ENCODE data around the gene LDLRAD4. TPM values are rescaled to one million over a fixed set of nuclear protein-coding genes. Genes with fewer than 3 reads are reported as not detected.

LDLRAD4 gene
- polyA plus RNA-seq, 1 of the 3 experiments (the other 2 are of a cell fraction) = 0.16 TPM

DNA sequence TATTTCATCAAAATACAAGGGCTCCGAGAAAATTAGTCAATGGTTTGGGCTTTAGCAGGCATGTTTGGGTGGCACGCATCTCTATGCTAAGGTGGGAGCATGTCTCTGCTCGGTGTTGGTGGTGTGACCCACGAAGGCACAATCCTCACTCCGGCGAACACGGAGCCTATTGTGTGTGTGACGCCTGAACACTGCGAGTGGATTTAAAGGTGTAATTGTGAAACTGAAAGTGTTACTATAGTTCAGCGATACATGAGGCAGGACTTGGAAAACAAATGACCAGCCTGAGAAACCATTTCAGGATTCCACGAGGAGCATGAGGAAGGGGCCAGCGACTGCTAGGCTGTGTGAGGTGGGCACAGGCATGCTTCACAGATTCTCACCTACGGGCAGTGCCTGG lies 41.7 kb upstream of the LDLRAD4 start:
- Histone ChIP-seq H3F3A (replicated peaks; ENCODE audit: insufficient read depth) (no peaks in the 10 kb centered on the region), H3K9me3 (no peaks in the 10 kb centered on the region), H4K20me1 (ENCODE audit: insufficient read depth) (no peaks in the 10 kb centered on the region), H3K4me3 (ENCODE audit: low read depth in 2 of 2, low read length in 1 of 2) (no peak overlapping the region), H3K36me3 (replicated peaks in 1 of 2; ENCODE audit: control insufficient read depth in 1 of 2, insufficient read depth in 2 of 2, low read length in 1 of 2) (no peaks in the 10 kb centered on the region), H3K9me2 (no peaks in the 10 kb centered on the region), H2AFZ (ENCODE audit: low read depth) (no peak overlapping the region), H3K27ac (ENCODE audit: low read depth in 2 of 2, low read length in 1 of 2) (no peak overlapping the region), H3K9ac (no peak overlapping the region), H3K4me2 (no peak overlapping the region), H3K27me3 (ENCODE audit: insufficient read depth) (no peaks in the 10 kb centered on the region), H3K79me2 (ENCODE audit: insufficient read depth) (no peaks in the 10 kb centered on the region), H3K4me1 (ENCODE audit: control insufficient read depth in 1 of 2, insufficient read depth in 2 of 2, low read depth in 1 of 2, low read length in 1 of 2) (peaks cover 0 to 4% of the 10 kb centered on the region in 2 experiments; a peak in 1 of 4 replicates)
- CTCF ChIA-PET = no interaction called here
- POLR2A ChIA-PET = no interaction called here
- no peak for TF ChIP-seq CHD2 (IDR thresholded peaks at IDR 0.05; ENCODE audit: low read length, partially characterized antibody)
- no peak for DNase-seq
- WGBS (ENCODE audit: low lambda C conversion rate) = 90% methylated on average over 13 of the region's 13 CpGs

- TF ChIP-seq MAX (IDR thresholded peaks at IDR 0.05; ENCODE audit: low read depth) (no peak), EZH2phosphoT487 (IDR thresholded peaks at IDR 0.05; ENCODE audit: borderline replicate concordance, low read depth) (no peak), JUND (IDR thresholded peaks at IDR 0.05) (no peak), GATA2 (CRISPR knock-in tag; IDR thresholded peaks at IDR 0.05) (no peak), IRF3 (IDR thresholded peaks at IDR 0.05; ENCODE audit: low read depth, low read length) (no peak), RAD21 (IDR thresholded peaks at IDR 0.05; ENCODE audit: low read length) (no peak), NRF1 (IDR thresholded peaks at IDR 0.05; ENCODE audit: low read depth, low read length) (no peak), GABPA (IDR thresholded peaks at IDR 0.05; ENCODE audit: low read depth) (no peak)
- TF ChIP-seq, protein P1, sequence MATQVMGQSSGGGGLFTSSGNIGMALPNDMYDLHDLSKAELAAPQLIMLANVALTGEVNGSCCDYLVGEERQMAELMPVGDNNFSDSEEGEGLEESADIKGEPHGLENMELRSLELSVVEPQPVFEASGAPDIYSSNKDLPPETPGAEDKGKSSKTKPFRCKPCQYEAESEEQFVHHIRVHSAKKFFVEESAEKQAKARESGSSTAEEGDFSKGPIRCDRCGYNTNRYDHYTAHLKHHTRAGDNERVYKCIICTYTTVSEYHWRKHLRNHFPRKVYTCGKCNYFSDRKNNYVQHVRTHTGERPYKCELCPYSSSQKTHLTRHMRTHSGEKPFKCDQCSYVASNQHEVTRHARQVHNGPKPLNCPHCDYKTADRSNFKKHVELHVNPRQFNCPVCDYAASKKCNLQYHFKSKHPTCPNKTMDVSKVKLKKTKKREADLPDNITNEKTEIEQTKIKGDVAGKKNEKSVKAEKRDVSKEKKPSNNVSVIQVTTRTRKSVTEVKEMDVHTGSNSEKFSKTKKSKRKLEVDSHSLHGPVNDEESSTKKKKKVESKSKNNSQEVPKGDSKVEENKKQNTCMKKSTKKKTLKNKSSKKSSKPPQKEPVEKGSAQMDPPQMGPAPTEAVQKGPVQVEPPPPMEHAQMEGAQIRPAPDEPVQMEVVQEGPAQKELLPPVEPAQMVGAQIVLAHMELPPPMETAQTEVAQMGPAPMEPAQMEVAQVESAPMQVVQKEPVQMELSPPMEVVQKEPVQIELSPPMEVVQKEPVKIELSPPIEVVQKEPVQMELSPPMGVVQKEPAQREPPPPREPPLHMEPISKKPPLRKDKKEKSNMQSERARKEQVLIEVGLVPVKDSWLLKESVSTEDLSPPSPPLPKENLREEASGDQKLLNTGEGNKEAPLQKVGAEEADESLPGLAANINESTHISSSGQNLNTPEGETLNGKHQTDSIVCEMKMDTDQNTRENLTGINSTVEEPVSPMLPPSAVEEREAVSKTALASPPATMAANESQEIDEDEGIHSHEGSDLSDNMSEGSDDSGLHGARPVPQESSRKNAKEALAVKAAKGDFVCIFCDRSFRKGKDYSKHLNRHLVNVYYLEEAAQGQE (IDR thresholded peaks at IDR 0.05; ENCODE audit: low read depth, low read length) = no peak
- TF ChIP-seq, protein P2, sequence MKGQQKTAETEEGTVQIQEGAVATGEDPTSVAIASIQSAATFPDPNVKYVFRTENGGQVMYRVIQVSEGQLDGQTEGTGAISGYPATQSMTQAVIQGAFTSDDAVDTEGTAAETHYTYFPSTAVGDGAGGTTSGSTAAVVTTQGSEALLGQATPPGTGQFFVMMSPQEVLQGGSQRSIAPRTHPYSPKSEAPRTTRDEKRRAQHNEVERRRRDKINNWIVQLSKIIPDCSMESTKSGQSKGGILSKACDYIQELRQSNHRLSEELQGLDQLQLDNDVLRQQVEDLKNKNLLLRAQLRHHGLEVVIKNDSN (IDR thresholded peaks at IDR 0.05; ENCODE audit: borderline replicate concordance, low read depth) = no peak
Measured at GRCh38 chr18:13178197-13178596, 40.4 kb upstream of the LDLRAD4 start.

More at GRCh38 chr18:13178197-13178596, 40.4 kb upstream of the LDLRAD4 start:
- peaks cover 0 to 4% of the 10 kb centered on the region in 2 experiments; a peak in 1 of 4 replicates for H3K4me1 ChIP-seq (ENCODE audit: control insufficient read depth in 1 of 2, insufficient read depth in 2 of 2, low read depth in 1 of 2, low read length in 1 of 2)
- no peaks in the 10 kb centered on the region for H3K79me2 ChIP-seq (ENCODE audit: insufficient read depth)
- H3F3A ChIP-seq (replicated peaks; ENCODE audit: insufficient read depth) = no peaks in the 10 kb centered on the region
- H3K9me3 ChIP-seq = no peaks in the 10 kb centered on the region
- no peak overlapping the region for H2AFZ ChIP-seq (ENCODE audit: low read depth)
- no peaks in the 10 kb centered on the region for H3K9me2 ChIP-seq
- WGBS (ENCODE audit: low lambda C conversion rate) = 65% methylated on average over 7 of the region's 7 CpGs
- no peak overlapping the region for H3K4me3 ChIP-seq (ENCODE audit: low read depth in 2 of 2, low read length in 1 of 2)
- H3K9ac ChIP-seq = no peak overlapping the region
- H3K4me2 ChIP-seq = no peak overlapping the region
- no peaks in the 10 kb centered on the region for H4K20me1 ChIP-seq (ENCODE audit: insufficient read depth)
- no peak for DNase-seq
- H3K27me3 ChIP-seq (ENCODE audit: insufficient read depth) = no peaks in the 10 kb centered on the region
- no peak overlapping the region for H3K27ac ChIP-seq (ENCODE audit: low read depth in 2 of 2, low read length in 1 of 2)
- POLR2A ChIA-PET = no interaction called here
- CTCF ChIA-PET = no interaction called here
- H3K36me3 ChIP-seq (replicated peaks in 1 of 2; ENCODE audit: control insufficient read depth in 1 of 2, insufficient read depth in 2 of 2, low read length in 1 of 2) = no peaks in the 10 kb centered on the region

All from SK-N-SH (cell line).